ENCODE data around the gene SELENOK.

SELENOK gene

DNA sequence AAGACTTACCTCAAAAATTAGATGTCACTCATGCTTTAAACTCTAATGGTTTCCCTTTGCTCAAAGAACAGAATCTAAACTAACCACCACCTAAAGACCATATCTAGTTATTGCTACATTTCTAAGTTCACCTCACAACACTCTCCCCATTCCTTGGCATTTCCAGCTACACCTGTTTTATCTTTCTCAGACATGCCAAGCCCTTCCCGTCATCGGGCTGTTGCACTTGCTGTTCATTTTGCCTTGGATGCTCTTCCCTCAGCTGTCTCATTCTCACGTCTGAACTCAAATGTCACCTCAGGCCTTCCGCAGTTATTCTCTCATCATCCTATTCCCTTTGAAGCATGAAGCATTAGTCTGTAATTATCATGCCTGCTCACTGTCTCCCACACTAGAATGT, 8.7 kb downstream of the SELENOK start:
- no peak for DNase-seq (ENCODE audit: low spot score)

GRCh38 chr3:53881691-53882593, 9.7 kb downstream of the SELENOK start, which contains the start of gene ACTR8:
Gene ACTR8 (minus strand): TSS chr3:53882152. CDS start chr3:53882101, 51 bp downstream.
- DNase-seq (ENCODE audit: low spot score) = peak; percentile 88

GRCh38 chr3:53880396-53881345, 11.0 kb downstream of the SELENOK start:
- no peak for DNase-seq (ENCODE audit: low spot score)

DNA sequence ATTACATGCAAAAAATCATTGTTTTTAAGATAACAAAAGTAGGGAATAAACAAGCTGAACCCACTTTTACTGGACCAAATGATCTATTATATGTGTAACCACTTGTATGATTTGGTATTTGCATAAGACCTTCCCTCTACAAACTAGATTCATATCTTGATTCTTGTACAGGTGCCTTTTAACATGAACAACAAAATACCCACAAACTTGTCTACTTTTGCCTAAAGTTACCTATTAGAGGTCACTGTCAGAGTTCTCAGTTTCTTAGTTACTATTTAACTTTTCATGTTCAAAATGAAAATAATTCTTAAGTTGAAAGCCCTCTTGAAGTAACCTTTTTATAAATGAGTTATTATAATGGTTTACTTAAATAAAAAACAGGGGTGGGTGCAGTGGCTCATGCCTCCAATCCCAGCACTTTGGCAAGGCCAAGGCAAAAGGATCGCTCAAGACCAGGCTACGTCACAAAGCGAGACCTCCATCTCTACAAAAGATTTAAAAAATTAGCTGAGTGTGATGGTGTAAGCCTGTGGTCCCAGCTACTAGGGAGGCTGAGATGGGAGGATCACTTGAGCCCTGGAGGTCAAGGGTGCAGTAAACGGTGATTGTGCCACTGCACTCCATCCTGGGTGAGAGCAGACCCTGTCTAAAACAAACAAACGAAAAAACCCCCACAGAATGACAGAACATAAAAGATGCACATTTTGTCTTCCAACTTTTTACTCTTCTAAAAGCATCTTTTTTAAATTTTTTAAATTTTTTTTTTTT, 25.7 kb downstream of the SELENOK start:
- no peak for DNase-seq (ENCODE audit: low spot score)

GRCh38 chr3:53863145-53863544, 28.5 kb downstream of the SELENOK start:
- no peak for DNase-seq (ENCODE audit: low spot score)

DNA sequence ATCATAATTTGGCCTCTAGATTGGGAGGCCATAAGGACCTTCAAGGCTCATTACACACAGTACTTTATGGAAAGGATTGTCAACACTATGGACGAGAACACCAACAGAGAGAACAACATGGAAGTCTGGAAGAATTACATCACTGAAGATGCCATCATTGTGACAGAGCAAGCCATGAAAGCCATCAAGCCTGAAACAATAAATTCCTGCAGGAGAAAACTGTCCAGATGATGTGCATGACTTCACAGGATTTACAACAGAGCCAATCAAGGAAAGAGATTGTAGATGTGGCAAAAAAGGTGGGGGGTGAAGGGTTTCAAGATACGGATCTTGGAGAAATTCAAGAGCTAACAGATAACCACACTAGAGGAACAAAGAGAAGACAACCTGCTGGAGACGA, 29.4 kb downstream of the SELENOK start:
- no peak for DNase-seq (ENCODE audit: low spot score)

DNA sequence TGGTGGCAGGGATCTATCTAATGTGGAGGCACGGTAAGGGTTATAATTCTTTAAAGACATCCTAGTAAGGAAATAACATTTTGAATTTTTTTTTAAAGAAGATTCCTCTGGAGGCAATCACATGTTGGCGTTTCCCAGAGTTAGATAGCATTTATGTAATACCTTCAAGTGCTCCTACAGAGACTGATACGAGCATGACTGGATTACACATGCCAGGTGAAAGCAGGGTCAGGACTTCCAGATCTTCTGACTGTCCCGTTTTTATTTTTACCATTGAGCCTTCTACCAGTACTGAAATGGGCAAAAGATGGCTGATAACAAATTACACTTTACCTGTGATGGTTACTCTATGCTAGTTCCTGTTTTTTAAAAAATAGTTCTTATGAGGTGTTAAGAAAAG, 31.5 kb downstream of the SELENOK start:
- no peak for DNase-seq (ENCODE audit: low spot score)

GRCh38 chr3:53859178-53859577, 32.5 kb downstream of the SELENOK start:
- no peak for DNase-seq (ENCODE audit: low spot score)

DNA sequence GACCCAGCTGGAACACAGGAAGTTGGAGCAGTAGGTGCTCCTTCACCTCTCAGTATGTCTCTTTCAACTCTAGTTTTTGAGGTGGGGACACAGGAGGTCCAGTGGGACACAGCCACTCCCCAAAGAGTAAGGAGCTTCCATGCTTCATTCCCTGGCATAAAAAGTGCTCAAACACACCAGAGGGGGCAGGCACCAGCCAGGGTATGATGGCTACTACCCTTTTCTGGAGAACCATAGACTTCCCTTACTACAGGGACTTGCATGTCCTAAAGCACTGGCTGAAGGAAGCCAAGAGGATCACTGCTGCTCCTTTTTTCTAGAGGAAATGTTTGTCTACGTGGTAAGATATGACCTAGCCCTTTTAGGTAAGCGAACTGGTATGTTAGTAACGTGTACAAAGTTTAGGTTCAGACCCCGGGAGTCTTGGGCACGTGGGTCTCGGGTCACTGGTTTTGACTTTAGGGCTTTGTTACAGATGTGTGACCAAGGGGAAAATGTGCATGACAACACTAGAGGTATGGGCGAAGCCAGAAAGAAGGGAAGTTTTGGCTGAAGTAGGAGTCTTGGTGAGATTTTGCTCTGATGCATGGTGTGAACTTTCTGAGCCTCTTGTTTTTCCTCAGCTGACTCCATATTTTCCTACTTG, 33.4 kb downstream of the SELENOK start:
- no peak for DNase-seq (ENCODE audit: low spot score)

- DNase-seq (ENCODE audit: low spot score) = no peak
These were observed 34.7 kb downstream of the SELENOK start for GRCh38 chr3:53856964-53857363.

DNA sequence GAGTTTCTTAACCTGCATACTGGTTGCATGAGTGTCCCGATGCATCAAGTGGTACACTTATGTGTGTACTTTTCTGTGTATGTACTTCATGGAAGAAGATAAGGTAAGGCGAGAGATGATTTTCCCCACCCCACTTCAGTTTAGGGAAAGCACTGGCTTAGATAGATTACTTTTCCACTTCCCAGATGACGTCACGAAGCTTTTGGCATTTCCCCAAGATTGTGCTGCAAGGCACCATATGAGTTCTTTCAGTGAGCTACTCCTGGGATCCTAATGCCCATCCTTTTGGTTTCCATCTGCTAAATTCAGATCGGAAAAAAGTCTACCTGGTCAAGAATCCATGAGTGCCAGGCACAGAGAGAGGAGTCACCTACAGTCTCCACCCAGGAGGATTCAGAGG, 40.8 kb downstream of the SELENOK start:
- DNase-seq (ENCODE audit: low spot score) = no peak

- no peak for DNase-seq (ENCODE audit: low spot score)
These were observed 41.7 kb downstream of the SELENOK start for GRCh38 chr3:53849916-53850315.

- no peak for DNase-seq (ENCODE audit: low spot score)
These were observed 44.9 kb downstream of the SELENOK start for GRCh38 chr3:53846851-53847155.

- no peak for DNase-seq (ENCODE audit: low spot score)
These were observed 45.4 kb downstream of the SELENOK start, which contains the start of the genes CHDH and IL17RB for GRCh38 chr3:53846134-53846850. Gene CHDH (minus strand): TSS chr3:53846419. CDS start chr3:53824008, 22,411 bp downstream. Gene IL17RB (plus strand): TSS chr3:53846568. CDS start chr3:53846589, 21 bp downstream.

DNA sequence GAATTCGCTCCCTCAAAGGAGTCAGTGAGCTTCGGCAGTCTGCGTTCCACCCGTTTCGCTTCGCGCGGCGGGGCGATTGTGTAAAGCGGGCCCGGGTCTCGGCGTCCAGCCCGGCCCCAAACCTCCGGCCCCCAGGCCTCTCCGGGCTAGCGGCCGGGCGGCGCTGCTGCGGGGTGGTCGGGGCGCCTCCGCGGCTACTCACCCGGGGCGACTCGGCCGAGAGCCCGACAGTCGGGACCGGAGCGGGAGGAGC, 45.9 kb downstream of the SELENOK start:
- DNase-seq (ENCODE audit: low spot score) = no peak

DNA sequence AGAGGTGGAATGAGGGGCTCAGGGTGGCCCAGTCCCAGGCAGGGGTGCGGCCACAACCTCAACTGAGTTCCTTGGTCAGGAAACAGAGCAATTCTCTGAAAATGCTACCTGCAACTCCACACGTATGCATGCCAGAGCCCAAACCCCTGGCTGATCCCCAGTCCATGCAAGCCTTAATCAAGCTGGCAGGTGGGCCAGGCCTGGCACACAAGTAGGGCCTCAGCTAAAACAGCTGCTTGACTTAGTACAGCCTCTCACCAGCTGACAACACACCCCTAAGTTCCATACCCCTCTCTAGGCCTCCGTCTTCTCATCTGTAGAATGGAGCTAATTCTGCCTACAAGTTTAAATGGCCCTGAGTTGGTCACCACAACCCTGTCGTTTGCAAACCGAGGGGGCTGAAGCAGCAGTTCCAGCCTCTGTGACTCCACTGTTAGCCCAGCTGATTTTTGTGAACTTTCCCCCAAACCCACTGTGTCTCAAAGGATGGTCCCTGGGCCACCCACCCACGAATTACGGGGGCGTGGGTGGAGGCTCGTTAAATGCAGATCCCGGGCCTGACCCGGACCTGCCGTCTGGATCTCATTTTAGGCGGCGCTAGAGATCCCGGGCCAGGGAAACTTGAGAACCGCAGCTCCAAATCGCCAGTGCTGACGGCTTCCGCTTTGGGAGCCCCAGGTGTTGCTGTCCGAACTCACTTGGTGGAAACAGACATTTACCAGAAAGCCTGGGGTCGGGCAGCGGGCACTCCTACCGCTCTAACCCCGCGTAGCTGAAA, 46.4 kb downstream of the SELENOK start:
- DNase-seq (ENCODE audit: low spot score) = no peak

DNA sequence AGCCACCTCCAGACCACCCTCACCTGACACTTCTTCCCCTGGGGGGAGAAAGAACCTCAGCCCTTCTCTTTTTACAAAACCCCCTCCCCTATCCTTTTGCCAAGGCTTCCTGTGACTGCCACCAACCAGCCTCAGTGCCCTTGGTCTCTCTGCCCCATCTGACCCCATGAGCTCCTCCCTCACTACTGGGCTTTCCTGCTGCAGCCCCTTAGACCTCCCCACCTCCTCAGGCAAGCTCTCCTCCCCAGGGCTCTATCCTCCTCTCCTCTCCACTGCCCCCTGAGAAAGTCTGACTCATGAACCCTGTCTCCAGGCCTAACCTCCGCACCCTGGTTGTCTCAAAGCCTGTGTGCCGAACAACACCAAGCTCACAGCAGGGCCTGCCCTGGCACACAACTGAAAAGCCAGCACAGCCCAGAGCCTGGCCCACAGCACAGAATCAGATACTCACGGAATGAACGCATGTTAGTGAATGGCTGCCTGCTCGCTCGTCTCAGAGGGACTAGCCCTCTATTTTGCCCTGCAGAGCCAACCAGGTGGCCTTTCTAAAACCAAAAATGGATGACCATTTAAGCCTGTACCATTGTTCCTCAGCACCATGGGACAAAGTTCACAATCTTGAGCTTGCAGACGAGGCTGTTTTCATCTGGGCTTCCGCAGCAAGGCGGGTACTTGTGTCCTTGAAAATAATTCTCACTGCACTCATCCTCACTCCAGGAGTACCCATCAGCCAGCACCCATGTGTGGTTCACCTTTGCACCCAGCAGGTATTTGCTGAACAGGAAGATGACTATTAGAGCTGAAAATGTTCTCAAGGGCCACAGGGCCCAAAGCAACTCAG, 47.2 kb downstream of the SELENOK start:
- DNase-seq (ENCODE audit: low spot score) = no peak

GRCh38 chr3:53843195-53844177, 48.2 kb downstream of the SELENOK start:
- no peak for DNase-seq (ENCODE audit: low spot score)

Measured in CD4-positive, alpha-beta T cell treated with Interleukin-15 for 4 hours (primary cell).